GM23338 (cell line): Measurements from ENCODE around the gene BEGAIN.

Experiments
- CREB1 ChIP-seq: fragments of 250-450 bp; sonication (Bioruptor Pico); IDR thresholded peaks from 2 replicates; pipeline ENCODE4 v1.5.0; 2020; ENCODE audit warnings: low read depth, mild to moderate bottlenecking, moderate library complexity
- CTCF ChIP-seq, 2 experiments: fragments of 200-600 bp in 1 of 2; sonication (generic) in 1 of 2; conservative IDR thresholded peaks; 2 replicates each; pipeline versions ENCODE4 v1.5.1 to v1.6.1; 2016 to 2017; ENCODE audit warnings: antibody characterized with exemption in 2 of 2, low read depth in 2 of 2, mild to moderate bottlenecking in 2 of 2, moderate library complexity in 1 of 2
- EZH2 ChIP-seq: fragments of 200-600 bp; sonication (generic); IDR thresholded peaks from one replicate; pipeline ENCODE4 v1.8.0; 2017; ENCODE audit warnings: antibody characterized with exemption, mild to moderate bottlenecking, low read depth; ENCODE audit not compliant: unreplicated experiment
- EZH2phosphoT487 ChIP-seq: fragments of 200-600 bp; sonication (generic); IDR thresholded peaks from one replicate; pipeline ENCODE4 v1.8.1; 2018; ENCODE audit warnings: antibody characterized with exemption; ENCODE audit not compliant: unreplicated experiment
- POLR2AphosphoS5 ChIP-seq: IDR thresholded peaks from 2 replicates; pipeline ENCODE4 v1.6.1; 2016; ENCODE audit warnings: antibody characterized with exemption, low read depth
- REST ChIP-seq: IDR thresholded peaks from one replicate; pipeline ENCODE4 v1.6.1; 2018; ENCODE audit warnings: antibody characterized with exemption; ENCODE audit not compliant: unreplicated experiment
- TF ChIP-seq, protein P1 (sequence below): fragments of 250-450 bp; sonication (Bioruptor Pico); IDR thresholded peaks from 2 replicates; pipeline ENCODE4 v1.5.0; 2020; ENCODE audit warnings: mild to moderate bottlenecking, moderate library complexity

GRCh38 chr14:100633406-100633805 is 46.2 kb upstream of the BEGAIN start:
- TF ChIP-seq POLR2AphosphoS5: no peak
- no peak for TF ChIP-seq REST
- no peak for TF ChIP-seq CTCF (conservative IDR thresholded peaks at IDR 0.05; ENCODE audit: low read depth in 2 of 2)
- no peak for TF ChIP-seq EZH2phosphoT487
- no peak for TF ChIP-seq EZH2
- no peak for TF ChIP-seq CREB1 (CRISPR knock-in tag)
- TF ChIP-seq, protein P1, sequence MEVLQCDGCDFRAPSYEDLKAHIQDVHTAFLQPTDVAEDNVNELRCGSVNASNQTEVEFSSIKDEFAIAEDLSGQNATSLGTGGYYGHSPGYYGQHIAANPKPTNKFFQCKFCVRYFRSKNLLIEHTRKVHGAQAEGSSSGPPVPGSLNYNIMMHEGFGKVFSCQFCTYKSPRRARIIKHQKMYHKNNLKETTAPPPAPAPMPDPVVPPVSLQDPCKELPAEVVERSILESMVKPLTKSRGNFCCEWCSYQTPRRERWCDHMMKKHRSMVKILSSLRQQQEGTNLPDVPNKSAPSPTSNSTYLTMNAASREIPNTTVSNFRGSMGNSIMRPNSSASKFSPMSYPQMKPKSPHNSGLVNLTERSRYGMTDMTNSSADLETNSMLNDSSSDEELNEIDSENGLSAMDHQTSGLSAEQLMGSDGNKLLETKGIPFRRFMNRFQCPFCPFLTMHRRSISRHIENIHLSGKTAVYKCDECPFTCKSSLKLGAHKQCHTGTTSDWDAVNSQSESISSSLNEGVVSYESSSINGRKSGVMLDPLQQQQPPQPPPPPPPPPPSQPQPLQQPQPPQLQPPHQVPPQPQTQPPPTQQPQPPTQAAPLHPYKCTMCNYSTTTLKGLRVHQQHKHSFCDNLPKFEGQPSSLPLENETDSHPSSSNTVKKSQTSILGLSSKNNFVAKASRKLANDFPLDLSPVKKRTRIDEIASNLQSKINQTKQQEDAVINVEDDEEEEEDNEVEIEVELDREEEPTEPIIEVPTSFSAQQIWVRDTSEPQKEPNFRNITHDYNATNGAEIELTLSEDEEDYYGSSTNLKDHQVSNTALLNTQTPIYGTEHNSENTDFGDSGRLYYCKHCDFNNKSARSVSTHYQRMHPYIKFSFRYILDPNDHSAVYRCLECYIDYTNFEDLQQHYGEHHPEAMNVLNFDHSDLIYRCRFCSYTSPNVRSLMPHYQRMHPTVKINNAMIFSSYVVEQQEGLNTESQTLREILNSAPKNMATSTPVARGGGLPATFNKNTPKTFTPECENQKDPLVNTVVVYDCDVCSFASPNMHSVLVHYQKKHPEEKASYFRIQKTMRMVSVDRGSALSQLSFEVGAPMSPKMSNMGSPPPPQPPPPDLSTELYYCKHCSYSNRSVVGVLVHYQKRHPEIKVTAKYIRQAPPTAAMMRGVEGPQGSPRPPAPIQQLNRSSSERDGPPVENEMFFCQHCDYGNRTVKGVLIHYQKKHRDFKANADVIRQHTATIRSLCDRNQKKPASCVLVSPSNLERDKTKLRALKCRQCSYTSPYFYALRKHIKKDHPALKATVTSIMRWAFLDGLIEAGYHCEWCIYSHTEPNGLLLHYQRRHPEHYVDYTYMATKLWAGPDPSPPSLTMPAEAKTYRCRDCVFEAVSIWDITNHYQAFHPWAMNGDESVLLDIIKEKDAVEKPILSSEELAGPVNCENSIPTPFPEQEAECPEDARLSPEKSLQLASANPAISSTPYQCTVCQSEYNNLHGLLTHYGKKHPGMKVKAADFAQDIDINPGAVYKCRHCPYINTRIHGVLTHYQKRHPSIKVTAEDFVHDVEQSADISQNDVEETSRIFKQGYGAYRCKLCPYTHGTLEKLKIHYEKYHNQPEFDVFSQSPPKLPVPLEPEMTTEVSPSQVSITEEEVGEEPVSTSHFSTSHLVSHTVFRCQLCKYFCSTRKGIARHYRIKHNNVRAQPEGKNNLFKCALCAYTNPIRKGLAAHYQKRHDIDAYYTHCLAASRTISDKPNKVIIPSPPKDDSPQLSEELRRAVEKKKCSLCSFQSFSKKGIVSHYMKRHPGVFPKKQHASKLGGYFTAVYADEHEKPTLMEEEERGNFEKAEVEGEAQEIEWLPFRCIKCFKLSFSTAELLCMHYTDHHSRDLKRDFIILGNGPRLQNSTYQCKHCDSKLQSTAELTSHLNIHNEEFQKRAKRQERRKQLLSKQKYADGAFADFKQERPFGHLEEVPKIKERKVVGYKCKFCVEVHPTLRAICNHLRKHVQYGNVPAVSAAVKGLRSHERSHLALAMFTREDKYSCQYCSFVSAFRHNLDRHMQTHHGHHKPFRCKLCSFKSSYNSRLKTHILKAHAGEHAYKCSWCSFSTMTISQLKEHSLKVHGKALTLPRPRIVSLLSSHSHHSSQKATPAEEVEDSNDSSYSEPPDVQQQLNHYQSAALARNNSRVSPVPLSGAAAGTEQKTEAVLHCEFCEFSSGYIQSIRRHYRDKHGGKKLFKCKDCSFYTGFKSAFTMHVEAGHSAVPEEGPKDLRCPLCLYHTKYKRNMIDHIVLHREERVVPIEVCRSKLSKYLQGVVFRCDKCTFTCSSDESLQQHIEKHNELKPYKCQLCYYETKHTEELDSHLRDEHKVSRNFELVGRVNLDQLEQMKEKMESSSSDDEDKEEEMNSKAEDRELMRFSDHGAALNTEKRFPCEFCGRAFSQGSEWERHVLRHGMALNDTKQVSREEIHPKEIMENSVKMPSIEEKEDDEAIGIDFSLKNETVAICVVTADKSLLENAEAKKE (CRISPR knock-in tag): no peak
